IMR-90 (cell line): ENCODE data around the gene GPR160. TPM values are rescaled to one million over a fixed set of nuclear protein-coding genes. Genes with fewer than 3 reads are reported as not detected.
A peak's percentile ranks its signal among the peaks of the same experiment; 100 is the strongest.

Experiments
- ATAC-seq: fragments of 200-7000 bp; cut with Tn5 transposase; 2 replicates; pipeline ENCODE4 v1.9.1; 2020; ENCODE audit warnings: low read depth, mild to moderate bottlenecking, moderate library complexity
- BruUV-seq: library from RNA; stranded (reverse); fragments of 400-500 nt; replicated peaks from 2 replicates; lab custom pipeline; 2021; lab: Mats Ljungman, UMichigan
- CTCF ChIA-PET: fragments of 300-600 bp; formaldehyde crosslinking; extraction: SDS; loops from one replicate; lab custom pipeline; 2021; ENCODE audit warnings: antibody characterized with exemption; lab: Yijun Ruan, JAX
- POLR2A ChIA-PET: fragments of 300-600 bp; sonication (Branson Sonifier 250); formaldehyde crosslinking; loops from one replicate; lab custom pipeline; 2022; ENCODE audit warnings: antibody characterized with exemption; ENCODE audit not compliant: unreplicated experiment; lab: Charles Lee
- DNase-seq: peaks from one replicate; pipeline ENCODE4 v3.0.0; 2013
- H2AFZ ChIP-seq: replicated peaks from 2 replicates; pipeline ENCODE3; 2013; ENCODE audit warnings: low read length, mild to moderate bottlenecking; ENCODE audit not compliant: poor library complexity
- H2AK5ac ChIP-seq: 2 replicates; pipeline ENCODE4 v1.6.1; 2013; ENCODE audit warnings: low read depth, low read length, inconsistent platforms
- H2AK9ac ChIP-seq: replicated peaks from 2 replicates; pipeline ENCODE3; 2013; ENCODE audit warnings: mild to moderate bottlenecking, low read depth, low read length, moderate library complexity; ENCODE audit not compliant: poor library complexity
- H2BK120ac ChIP-seq: 2 replicates; pipeline ENCODE4 v1.6.1; 2013; ENCODE audit warnings: low read depth, low read length, inconsistent platforms
- H2BK15ac ChIP-seq: 3 replicates; pipeline ENCODE4 v1.6.1; 2013; ENCODE audit warnings: low read depth, low read length, inconsistent platforms
- H2BK20ac ChIP-seq: 2 replicates; pipeline ENCODE4 v1.6.1; 2013; ENCODE audit warnings: low read depth, mild to moderate bottlenecking, inconsistent platforms, low read length, moderate library complexity
- H2BK5ac ChIP-seq: 2 replicates; pipeline ENCODE4 v1.6.1; 2013; ENCODE audit warnings: mild to moderate bottlenecking, low read depth, low read length, inconsistent platforms; ENCODE audit not compliant: poor library complexity, severe bottlenecking
- H3K14ac ChIP-seq: replicated peaks from 2 replicates; pipeline ENCODE4 v1.6.1; 2013; ENCODE audit warnings: low read depth, low read length, inconsistent platforms
- H3K18ac ChIP-seq: 2 replicates; pipeline ENCODE4 v1.6.1; 2013; ENCODE audit warnings: low read depth, low read length, control low read depth
- H3K23ac ChIP-seq: 2 replicates; pipeline ENCODE4 v1.6.1; 2013; ENCODE audit warnings: low read depth, low read length, inconsistent platforms
- H3K27ac ChIP-seq: 2 replicates; pipeline ENCODE4 v1.5.1; 2013; ENCODE audit warnings: mild to moderate bottlenecking, control low read depth, low read length; ENCODE audit not compliant: insufficient read depth
- H3K27me3 ChIP-seq: 2 replicates; pipeline ENCODE4 v1.6.1; 2013; ENCODE audit warnings: low read length; ENCODE audit not compliant: control insufficient read depth, insufficient read depth
- H3K36me3 ChIP-seq: 2 replicates; pipeline ENCODE4 v1.6.1; 2013; ENCODE audit warnings: low read length, mixed read lengths; ENCODE audit not compliant: control insufficient read depth, insufficient read depth
- H3K4ac ChIP-seq: 2 replicates; pipeline ENCODE4 v1.6.1; 2013; ENCODE audit warnings: low read depth, low read length, inconsistent platforms
- H3K4me1 ChIP-seq: 2 replicates; pipeline ENCODE4 v1.6.1; 2013; ENCODE audit warnings: low read length, mixed read lengths; ENCODE audit not compliant: control insufficient read depth, insufficient read depth
- H3K4me2 ChIP-seq: 2 replicates; pipeline ENCODE4 v1.6.1; 2013; ENCODE audit warnings: low read depth, mild to moderate bottlenecking, control low read depth, low read length, moderate library complexity
- H3K4me3 ChIP-seq: 2 replicates; pipeline ENCODE4 v1.5.1; 2013; ENCODE audit warnings: low read depth, mild to moderate bottlenecking, control low read depth, low read length, moderate library complexity; ENCODE audit not compliant: insufficient read depth
- H3K56ac ChIP-seq: 2 replicates; pipeline ENCODE4 v1.6.1; 2013; ENCODE audit warnings: low read length, inconsistent platforms; ENCODE audit not compliant: insufficient read depth; ENCODE audit errors: extremely low read depth
- H3K79me1 ChIP-seq, 2 experiments: 2 replicates each; pipeline ENCODE4 v1.6.1; 2013; ENCODE audit warnings: low read length in 2 of 2, inconsistent platforms in 1 of 2, low read depth in 1 of 2
- H3K9ac ChIP-seq: 2 replicates; pipeline ENCODE4 v1.6.1; 2013; ENCODE audit warnings: low read depth, low read length, control low read depth
- H3K9me1 ChIP-seq: 2 replicates; pipeline ENCODE4 v1.6.1; 2013; ENCODE audit warnings: low read length, inconsistent platforms; ENCODE audit not compliant: insufficient read depth
- H3K9me3 ChIP-seq: 2 replicates; pipeline ENCODE4 v1.6.1; 2013; ENCODE audit warnings: low read length; ENCODE audit not compliant: control insufficient read depth, insufficient read depth
- H4K20me1 ChIP-seq: 2 replicates; pipeline ENCODE4 v1.6.1; 2013; ENCODE audit warnings: low read length, inconsistent platforms; ENCODE audit not compliant: insufficient read depth
- H4K5ac ChIP-seq: 2 replicates; pipeline ENCODE4 v1.6.1; 2013; ENCODE audit warnings: mild to moderate bottlenecking, low read depth, low read length, control low read depth
- H4K8ac ChIP-seq, 2 experiments: 2 replicates each; pipeline ENCODE4 v1.6.1; 2013; ENCODE audit warnings: low read depth in 2 of 2, low read length in 2 of 2, control low read depth in 1 of 2, inconsistent platforms in 1 of 2
- H4K91ac ChIP-seq: 2 replicates; pipeline ENCODE4 v1.6.1; 2013; ENCODE audit warnings: low read depth, low read length, inconsistent platforms; ENCODE audit not compliant: insufficient read depth
- BHLHE40 ChIP-seq: fragments of 150-350 bp; IDR thresholded peaks from 2 replicates; pipeline ENCODE4 v1.6.1; 2016; ENCODE audit warnings: mild to moderate bottlenecking, low read depth, low read length
- CEBPB ChIP-seq: IDR thresholded peaks from 2 replicates; pipeline ENCODE4 v1.6.1; 2012; ENCODE audit warnings: low read depth, low read length, improper control_type of control experiment
- CHD1 ChIP-seq: IDR thresholded peaks from 2 replicates; pipeline ENCODE4 v1.6.1; 2012; ENCODE audit warnings: low read depth, low read length, improper control_type of control experiment
- CTCF ChIP-seq: conservative IDR thresholded peaks from 2 replicates; pipeline ENCODE4 v1.5.1; 2012; ENCODE audit warnings: mild to moderate bottlenecking, low read depth, low read length, improper control_type of control experiment
- ELK1 ChIP-seq: fragments of 150-350 bp; IDR thresholded peaks from 2 replicates; pipeline ENCODE4 v1.6.1; 2016; ENCODE audit warnings: low read depth, mild to moderate bottlenecking, low read length, moderate library complexity, borderline replicate concordance
- FOS ChIP-seq: fragments of 150-350 bp; IDR thresholded peaks from 2 replicates; pipeline ENCODE4 v1.6.1; 2016; ENCODE audit warnings: low read depth, low read length
- MAFK ChIP-seq: IDR thresholded peaks from 2 replicates; pipeline ENCODE4 v1.6.1; 2012; ENCODE audit warnings: low read depth, low read length, improper control_type of control experiment
- MAZ ChIP-seq: IDR thresholded peaks from 2 replicates; pipeline ENCODE4 v1.6.1; 2012; ENCODE audit warnings: low read depth, mild to moderate bottlenecking, low read length, improper control_type of control experiment, moderate library complexity, borderline replicate concordance
- MXI1 ChIP-seq: IDR thresholded peaks from 2 replicates; pipeline ENCODE4 v1.6.1; 2012; ENCODE audit warnings: low read depth, mild to moderate bottlenecking, low read length, moderate library complexity, borderline replicate concordance
- POLR2A ChIP-seq: IDR thresholded peaks from 2 replicates; pipeline ENCODE4 v1.6.1; 2012; ENCODE audit warnings: mild to moderate bottlenecking, low read depth, low read length
- RAD21 ChIP-seq: IDR thresholded peaks from 2 replicates; pipeline ENCODE4 v1.6.1; 2012; ENCODE audit warnings: low read length, improper control_type of control experiment
- RCOR1 ChIP-seq: IDR thresholded peaks from 2 replicates; pipeline ENCODE4 v1.6.1; 2012; ENCODE audit warnings: mild to moderate bottlenecking, low read length, improper control_type of control experiment; ENCODE audit not compliant: insufficient replicate concordance
- RFX5 ChIP-seq: IDR thresholded peaks from 2 replicates; pipeline ENCODE4 v1.8.0; 2012; ENCODE audit warnings: low read depth, mild to moderate bottlenecking, low read length, moderate library complexity
- SMC3 ChIP-seq: fragments of 150-350 bp; IDR thresholded peaks from 2 replicates; pipeline ENCODE4 v1.6.1; 2016; ENCODE audit warnings: low read depth, mild to moderate bottlenecking, antibody characterized with exemption, low read length, moderate library complexity
- USF2 ChIP-seq: fragments of 150-350 bp; IDR thresholded peaks from 2 replicates; pipeline ENCODE4 v1.6.1; 2017; ENCODE audit warnings: mild to moderate bottlenecking, antibody characterized with exemption, low read length, low read depth
- WGBS, 2 experiments: methylation state at CpG; one replicate each; pipeline versions ENCODE4 v1.1.5 to v1.1.7; 2013; ENCODE audit warnings: missing lambda C conversion rate in 2 of 2; ENCODE audit not compliant: insufficient read length in 1 of 2; ENCODE audit errors: extremely low coverage in 2 of 2; 5-methylcytosine and 5-hydroxymethylcytosine counted together
- dilution Hi-C: fragments of 300-500 bp; cut with HindIII; formaldehyde crosslinking; loops from one replicate; pipeline ENCODE4 v1.14.3; 2018; ENCODE audit warnings: low sequenced_read_pairs; ENCODE audit not compliant: unreplicated experiment
- in situ Hi-C: fragments of 300-500 bp; cut with MboI; formaldehyde crosslinking; loops from 3 replicates; pipeline ENCODE4 v1.14.3; 2019; ENCODE audit warnings: low sequenced_read_pairs, inconsistent platforms, mixed read lengths
- intact Hi-C: fragments of 100-400 bp; cut with micrococcal nuclease; formaldehyde crosslinking; loops from 2 replicates; pipeline ENCODE4 v1.10.0; 2022
- polyA plus RNA-seq, 3 experiments: library from polyadenylated mRNA; depleted of rRNA; stranded (reverse); fragments of >200 nt; gene quantifications; 2 replicates each; pipeline ENCODE4 v1.2.3, GENCODE V29; 2012; ENCODE audit warnings: low replicate concordance in 1 of 3
- total RNA-seq: library from RNA; depleted of rRNA; stranded (reverse); fragments of >200 nt; gene quantifications from 2 replicates; pipeline ENCODE4 v1.2.3, GENCODE V29; 2012

GPR160 gene
- total and polyA plus RNA-seq, 2 of the 4 experiments (the other 2 are of a cell fraction): 0.09 to 0.18 TPM

- ATAC-seq: peak; percentile 35; the same call in 1 of the 2 replicates
- peak; percentile 23 for DNase-seq
- CTCF ChIA-PET: interaction anchor here (0.6 to 1.0 kb wide), 2 partner anchors 9 to 24 kb away, joined by 3 read pairs; no protein-coding TSS in a partner anchor
- TF ChIP-seq MAZ (no peak), CTCF (no peak), BHLHE40 (no peak), USF2 (no peak), RCOR1 (no peak), RFX5 (no peak), FOS (no peak), CEBPB (no peak), SMC3 (no peak), RAD21 (no peak), MAFK (no peak), CHD1 (no peak), MXI1 (no peak), ELK1 (no peak), POLR2A (no peak)
These were observed 11.6 kb downstream of the GPR160 start for GRCh38 chr3:170049146-170050000.

More at GRCh38 chr3:170049146-170050000, 11.6 kb downstream of the GPR160 start:
- H3K18ac ChIP-seq: no peak overlapping the region
- no peak overlapping the region for H2AK9ac ChIP-seq
- H3K4me1 ChIP-seq: no peaks in the 10 kb centered on the region
- no peaks in the 10 kb centered on the region for H3K9me1 ChIP-seq
- H2BK20ac ChIP-seq: no peak overlapping the region
- no peak overlapping the region for H4K8ac ChIP-seq
- no peak overlapping the region for H2BK15ac ChIP-seq
- H3K14ac ChIP-seq: no peak overlapping the region
- H3K36me3 ChIP-seq: no peaks in the 10 kb centered on the region
- H2AK5ac ChIP-seq: no peak overlapping the region
- no peak overlapping the region for H3K4ac ChIP-seq
- no TSS peak for BruUV-seq
- no peak overlapping the region for H4K91ac ChIP-seq
- no peak overlapping the region for H3K56ac ChIP-seq
- H3K4me3 ChIP-seq: no peak overlapping the region
- H2AFZ ChIP-seq: peak overlapping the region; percentile 5
- H2BK5ac ChIP-seq: no peak overlapping the region
- H4K20me1 ChIP-seq: no peaks in the 10 kb centered on the region
- H3K9me3 ChIP-seq: no peaks in the 10 kb centered on the region
- dilution Hi-C loops (no loop called here), in situ Hi-C loops (no loop called here), intact Hi-C loops (no loop called here)
- no peak overlapping the region for H2BK120ac ChIP-seq
- WGBS, 2 experiments: 90% methylated on average over 2 of the region's 10 CpGs; no CpG with 5 or more reads in 1 of the 2 experiments
- H4K5ac ChIP-seq: no peak overlapping the region
- no peak overlapping the region for H3K4me2 ChIP-seq
- peaks cover 3% of the 10 kb centered on the region; the same call in 1 of the 2 replicates for H3K27me3 ChIP-seq
- H3K23ac ChIP-seq: no peak overlapping the region
- H3K27ac ChIP-seq: no peak overlapping the region
- H3K9ac ChIP-seq: no peak overlapping the region
- no peaks in the 10 kb centered on the region for H3K79me1 ChIP-seq
- POLR2A ChIA-PET: no interaction called here
